Nucleus accumbens (tissue), 56 donors: Measurements from ENCODE around the gene MIER2.
A peak's percentile ranks its signal among the peaks of the same experiment; 100 is the strongest.
"Not testable (repeated sequence)": the region's sequence is repeated elsewhere in the genome, so short reads cannot be mapped to it uniquely, and the experiment has no call there.

Source experiments
- DNase-seq, 56 donors: peaks; one replicate each; lab custom pipeline; 2025; lab: John Stamatoyannopoulos, UW

The MIER2 gene

DNA sequence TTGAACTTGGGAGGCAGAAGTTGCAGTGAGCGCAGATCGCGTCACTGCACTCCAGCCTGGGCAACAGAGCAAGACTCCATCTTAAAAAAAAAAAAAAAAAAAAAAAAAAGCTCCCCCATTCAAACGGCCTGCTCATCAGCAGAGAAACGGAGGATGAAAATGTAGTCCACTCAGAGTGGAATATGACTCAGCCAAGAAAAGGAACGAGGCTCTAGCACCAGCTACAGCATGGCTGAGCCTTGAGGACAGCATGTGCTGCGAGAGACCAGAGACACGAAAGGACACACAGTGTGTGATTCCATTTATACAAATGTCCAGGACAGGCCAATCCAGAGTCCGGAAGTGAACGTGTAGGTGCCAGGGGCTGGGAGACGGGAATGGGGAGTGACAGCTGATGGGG lies 18.1 kb upstream of the MIER2 start:
- DNase-seq: no peak

DNA sequence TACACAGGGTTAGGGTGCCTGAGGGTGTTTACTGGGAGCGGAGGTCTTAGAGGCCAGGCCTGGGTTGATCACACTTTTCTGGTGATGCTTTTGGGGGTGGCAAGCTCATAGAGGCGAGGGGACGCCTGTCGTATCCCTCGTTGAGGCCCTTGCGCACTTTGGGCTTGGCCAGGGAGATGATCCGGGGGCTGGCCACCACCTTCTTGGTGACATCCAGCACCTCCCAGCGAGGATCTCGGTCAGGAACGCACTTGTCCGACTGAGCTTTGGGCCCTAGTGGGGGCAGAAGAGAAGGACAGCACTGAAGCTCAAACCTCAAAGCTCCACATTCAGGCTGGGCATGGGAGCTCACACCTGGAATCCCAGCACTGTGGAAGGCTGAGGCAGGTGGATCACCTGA lies 17.6 kb upstream of the MIER2 start:
- no peak for DNase-seq

DNA sequence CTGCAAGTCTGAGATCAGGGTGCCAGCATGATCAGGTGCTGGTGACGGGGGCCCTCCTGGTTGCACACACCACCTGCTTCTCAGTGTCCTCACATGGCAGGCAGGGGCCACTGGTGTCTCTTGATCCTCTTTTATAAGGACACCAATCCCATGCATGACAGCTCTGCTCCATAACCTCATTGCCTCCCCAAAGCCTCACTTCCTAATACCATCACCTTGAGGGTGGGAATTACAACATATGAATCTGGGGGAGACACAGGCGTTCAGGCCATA lies 15.0 kb upstream of the MIER2 start:
- DNase-seq: no peak

DNA sequence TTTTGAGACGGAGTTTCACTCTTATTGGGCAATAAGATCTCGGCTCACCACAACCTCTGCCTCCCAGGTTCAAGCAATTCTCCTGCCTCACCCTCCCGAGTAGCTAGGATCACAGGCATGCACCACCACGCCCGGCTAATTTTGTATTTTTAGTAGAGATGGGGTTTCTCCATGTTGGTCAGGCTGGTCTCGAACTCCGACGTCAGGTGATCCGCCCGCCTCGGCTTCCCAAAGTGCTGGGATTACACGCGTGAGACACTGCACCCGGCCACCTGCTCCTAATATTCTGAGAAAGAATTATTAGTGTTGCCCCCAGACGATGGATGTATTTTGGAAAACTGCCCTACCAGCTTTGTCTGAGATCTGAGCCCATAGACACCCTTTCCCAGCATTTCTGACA lies 10.9 kb upstream of the MIER2 start:
- DNase-seq: not testable (repeated sequence)

DNA sequence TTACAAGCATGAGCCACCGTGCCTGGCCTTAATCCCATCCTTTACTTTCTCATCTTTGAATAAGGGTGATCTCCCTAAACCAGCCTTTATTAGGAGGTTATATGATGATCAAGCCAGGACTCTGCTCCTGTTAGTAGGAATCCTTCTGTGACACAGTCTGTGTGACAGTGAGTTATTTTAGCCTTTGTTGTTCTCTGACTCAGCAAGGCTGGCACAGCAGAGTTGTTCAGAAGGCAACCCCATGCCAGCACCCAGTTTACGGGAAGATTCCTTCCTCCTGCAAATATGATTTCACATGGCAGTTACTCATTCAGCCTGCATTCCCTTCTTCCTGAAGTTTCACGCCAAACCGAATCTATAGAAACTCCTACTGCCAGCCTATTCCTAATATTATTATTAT lies 10.5 kb upstream of the MIER2 start:
- peak in 3 of 56 donors; percentile 8 to 18 (median 16) for DNase-seq

DNA sequence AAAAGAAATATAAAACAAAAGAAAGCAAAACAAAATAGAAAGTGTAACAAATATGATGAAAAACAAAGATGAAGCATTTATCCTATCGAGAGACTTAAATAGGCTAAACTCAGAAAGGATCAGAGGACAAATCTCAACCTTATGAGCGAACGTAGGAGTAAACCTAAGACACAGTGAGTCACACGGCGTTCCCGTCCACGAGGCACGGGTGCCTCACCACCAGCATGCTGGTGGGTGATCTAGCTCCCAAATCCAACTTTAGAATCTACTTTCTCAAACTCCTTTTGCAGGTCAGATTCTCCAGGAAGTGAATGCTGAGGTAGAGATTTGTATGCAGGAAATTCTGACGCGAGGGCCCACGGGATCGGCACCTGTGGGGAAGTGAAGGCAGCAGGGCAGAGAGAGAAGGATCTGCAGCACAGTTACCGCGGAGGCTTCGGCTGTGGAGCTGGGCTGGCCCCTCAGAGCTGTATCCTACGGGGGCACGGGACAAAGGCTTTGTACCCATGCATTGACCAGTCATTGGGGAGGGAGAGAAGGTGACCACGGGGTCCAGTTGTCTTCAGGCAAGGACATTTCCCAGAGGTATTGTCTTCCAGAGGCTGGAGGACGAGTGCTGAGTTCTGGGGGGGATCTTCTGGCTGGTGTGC lies 7.5 kb upstream of the MIER2 start:
- DNase-seq: peak in 6 of 56 donors; percentile 6 to 44 (median 18)

DNA sequence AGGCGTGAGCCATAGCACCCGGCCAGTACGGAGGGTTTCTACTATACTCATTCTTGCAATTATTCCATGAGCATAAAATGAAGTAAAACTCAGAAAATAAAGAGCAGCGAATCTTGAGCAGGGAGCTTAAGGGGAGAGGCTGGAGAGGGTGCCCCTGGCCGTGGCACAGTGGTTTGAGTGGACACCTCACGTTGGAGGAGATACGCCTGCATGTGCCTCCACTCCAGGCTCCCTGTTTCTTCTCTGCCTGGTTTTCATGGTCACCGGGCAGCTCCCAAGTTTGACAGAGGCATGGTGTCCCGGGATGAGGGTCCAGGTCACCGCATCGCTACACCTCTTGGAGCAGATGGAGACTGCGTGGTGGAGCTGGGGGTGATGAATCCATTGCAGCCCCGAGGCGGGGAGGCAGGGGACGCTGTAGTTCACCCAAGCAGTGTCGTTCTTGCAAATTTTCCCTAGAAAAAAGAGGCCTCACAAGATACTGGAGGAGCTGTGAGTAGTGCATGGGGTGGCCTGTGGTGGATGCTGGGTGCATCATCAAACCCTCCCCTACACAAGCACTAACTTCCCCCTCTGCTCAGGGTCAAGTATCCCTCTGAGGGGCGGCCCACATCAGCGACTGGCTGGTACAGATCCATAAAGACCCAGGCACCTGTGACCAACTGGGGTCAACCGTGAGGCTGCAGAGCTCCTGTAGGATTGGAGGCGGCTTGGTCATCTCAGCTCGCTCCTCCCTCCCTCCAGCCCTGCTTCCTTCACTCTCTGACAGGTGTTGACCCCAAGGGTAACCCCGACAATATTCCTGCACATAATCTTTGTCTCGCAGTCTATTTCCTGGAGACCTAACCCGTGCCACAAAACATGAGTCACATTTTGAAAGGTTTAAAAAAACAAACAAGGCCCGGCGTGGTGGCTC lies 3.6 kb upstream of the MIER2 start:
- no peak for DNase-seq

DNA sequence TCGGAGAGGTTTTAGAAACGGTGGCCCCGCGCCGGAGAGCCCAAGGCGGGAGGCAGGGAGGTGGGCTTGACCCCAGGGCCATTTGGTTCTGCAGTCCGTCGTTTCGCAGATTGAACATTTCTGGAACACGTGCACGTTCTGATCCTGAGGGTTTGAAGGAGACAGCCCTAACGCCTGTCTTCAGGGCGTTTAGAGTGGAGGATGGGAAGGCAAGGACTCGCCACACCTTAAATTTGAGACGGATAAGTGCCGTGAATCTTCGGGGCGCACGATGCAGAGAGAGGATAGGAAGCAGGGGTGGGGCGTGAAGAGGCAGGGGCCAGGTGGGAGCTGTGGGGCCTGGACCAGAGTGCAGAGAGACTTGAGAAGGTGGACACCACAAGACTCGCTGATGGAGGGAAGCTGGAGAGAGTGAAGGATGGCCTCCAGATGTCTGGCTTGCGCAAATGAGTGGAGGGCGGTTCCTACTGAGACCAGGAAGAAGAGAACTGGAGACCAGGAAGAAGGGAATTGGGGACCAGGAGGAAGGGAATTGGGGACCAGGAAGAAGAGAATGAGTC lies 804 bp upstream of the MIER2 start:
- DNase-seq: no peak

DNA sequence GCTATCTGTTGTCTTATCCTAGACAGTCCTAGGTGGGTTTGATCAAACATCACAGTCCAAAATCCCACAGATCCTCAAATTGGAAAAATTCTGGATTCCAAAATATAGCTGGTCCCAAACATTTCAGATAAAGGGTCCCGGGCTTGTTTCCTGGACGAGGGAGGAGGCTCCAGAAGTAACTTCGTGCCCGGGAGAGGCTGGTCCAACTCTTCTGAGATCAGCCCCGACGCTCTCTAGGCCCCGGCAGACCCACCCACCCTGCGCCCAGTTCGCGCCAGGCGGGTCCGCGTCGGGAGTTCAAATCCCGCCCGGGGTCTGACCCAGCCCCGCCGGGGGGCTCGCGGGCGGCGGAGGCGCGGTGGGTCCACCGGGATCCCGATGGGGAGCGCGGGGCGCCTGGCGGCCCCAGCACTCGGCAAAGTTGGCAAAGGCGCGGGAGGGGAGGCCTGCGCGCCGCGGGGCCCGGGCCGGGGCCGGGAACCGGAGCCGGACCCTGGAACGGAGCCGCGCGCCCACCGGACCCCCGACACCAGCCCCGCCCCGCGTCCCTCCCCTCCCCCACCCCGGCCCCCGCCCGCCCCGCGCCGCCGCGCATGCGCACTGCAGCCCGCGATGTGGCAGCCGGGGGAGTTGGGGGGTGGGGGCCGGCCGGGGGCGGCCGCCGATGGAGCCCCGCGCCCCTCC lies 513 bp downstream of the MIER2 start:
- DNase-seq: peak in 6 of 56 donors; percentile 8 to 67 (median 32)

DNA sequence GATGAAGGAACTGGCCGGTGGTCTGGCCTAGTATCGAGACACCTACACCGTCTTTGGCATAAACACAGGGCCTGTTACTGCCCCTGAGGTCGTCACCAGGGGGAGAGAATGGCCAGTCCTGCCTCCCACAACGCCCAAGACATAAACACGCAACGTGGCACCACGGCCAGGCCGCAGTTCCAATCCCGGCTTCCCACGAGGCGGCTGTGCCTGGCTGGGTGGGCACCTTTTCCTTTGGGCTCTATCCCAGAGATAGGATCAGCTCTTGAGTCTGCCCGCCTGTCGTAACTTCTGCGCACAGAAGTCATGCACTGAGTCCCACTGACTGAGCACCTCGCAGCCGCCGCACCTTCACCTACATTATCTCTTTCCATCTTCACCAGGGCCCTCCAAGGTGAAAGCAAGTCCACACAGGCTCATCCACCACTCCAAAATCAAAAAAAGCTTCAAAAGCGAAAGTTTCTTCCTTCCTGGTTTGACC lies 1.1 kb downstream of the MIER2 start:
- DNase-seq: no peak

DNA sequence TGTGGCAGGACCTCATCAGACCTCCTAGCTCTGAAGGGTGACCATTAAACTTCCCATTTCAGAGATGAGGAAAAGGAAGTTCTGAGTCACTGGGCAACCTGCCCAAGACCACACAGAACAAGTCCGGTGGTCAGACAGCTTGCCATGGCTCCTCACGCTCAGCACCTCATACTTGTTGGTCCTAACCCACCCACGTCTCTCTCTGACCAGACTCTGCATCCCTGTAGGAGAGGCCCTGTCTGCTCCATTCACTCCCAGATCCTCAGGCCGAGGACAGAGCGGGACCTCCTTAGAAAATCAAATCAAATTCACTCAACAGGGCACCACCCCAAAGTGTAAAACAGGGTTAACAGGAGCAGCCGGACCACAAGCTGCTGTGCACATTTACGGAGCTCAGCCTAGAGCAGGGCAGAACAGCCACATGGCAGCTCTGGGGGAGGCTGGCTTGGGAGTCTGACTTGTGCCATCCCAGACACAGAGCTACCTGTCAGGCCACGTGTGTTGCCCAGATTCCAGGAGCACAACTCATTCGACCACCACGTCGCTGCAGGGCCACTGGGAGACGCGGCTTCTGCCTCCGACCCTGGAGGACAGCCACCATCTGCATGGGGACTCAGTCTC lies 1.7 kb downstream of the MIER2 start:
- DNase-seq: peak in 16 of 56 donors; percentile 2 to 51 (median 13)

DNA sequence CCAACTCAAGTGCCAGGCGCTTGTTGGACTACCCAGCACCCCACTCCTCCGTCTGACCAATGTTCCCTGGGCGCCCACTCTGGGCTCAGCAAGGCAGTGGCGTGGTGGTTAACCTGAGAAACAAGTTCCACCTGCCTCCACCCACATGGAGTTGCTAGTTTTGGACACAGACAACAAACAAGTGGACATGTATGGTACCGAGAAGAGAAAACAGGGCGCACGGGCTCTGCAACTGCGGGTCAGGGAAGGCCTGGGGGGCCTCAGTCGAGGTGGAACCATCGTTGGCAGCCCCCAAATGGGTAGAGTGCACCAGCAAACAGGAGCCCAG lies 2.5 kb downstream of the MIER2 start:
- no peak for DNase-seq

DNA sequence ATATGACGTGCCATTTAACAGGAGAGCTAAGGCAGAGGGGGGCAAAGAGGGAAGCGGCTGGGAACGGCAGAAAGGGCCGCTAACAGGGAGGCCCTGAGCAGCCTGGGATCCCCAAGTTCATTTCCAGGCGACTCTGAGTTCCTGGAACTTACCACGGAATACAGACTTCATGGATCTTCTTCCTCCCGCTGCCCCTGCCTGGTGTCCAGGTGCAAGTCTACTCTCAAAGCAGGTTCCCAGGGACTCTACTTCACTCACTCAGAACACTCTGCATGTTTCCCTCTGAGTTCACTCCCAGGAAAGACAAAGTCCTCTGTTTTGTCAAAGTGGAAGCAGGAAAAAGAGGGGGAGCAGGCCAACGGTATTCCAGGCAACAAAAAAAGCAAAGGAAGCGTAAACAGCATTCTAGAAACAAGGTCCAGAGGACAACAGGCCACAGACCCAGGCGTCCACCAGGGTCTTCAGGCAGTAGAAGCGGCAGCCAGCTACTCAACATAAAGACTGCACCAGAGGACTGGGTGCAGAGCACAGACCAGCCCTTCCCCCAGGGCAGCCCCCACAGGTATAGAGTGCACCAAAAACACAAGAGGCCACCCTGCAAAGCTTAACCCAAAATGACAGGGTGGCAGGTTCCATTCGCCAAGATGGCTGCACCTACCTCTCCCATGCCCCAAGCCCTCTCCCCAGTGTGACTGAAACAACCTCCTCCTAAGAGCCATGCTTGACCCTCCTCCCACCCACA lies 3.0 kb downstream of the MIER2 start:
- DNase-seq: no peak

DNA sequence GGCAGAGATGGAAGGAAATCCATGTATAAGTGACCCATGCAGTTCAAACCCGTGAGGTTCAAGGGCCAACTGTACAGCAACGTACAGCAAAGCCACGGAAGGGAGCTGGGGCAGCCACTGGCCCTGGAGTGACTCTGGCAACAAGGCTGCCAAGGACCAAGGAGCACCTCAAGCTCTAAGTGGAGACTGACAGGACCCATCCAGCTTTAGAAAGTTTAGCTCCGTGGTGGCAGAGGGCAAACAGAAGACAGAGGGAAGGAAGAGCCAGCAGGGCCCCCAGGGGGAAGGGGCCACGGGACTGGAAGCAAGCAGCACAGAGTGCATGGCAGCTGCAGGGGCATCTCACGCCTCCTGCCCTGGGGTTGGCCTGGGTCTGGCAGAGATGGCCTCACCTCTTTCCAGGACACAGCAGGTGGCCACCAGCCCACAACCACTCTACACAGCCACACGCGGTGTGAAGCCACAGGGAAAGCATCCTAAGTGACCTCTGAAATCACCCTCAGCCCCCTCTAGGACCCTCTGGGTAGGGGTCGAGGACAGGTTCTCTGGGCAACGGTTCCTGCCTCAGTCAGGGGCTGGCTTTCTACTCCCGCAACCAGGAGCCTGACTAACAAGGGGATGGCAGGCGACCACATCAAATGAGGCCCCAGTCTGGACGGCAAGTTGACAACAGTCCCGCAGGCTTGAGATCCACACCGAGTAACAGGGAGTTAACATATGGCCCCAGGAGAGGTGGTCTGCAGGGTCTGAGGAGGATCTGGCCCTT lies 3.8 kb downstream of the MIER2 start:
- no peak for DNase-seq

DNA sequence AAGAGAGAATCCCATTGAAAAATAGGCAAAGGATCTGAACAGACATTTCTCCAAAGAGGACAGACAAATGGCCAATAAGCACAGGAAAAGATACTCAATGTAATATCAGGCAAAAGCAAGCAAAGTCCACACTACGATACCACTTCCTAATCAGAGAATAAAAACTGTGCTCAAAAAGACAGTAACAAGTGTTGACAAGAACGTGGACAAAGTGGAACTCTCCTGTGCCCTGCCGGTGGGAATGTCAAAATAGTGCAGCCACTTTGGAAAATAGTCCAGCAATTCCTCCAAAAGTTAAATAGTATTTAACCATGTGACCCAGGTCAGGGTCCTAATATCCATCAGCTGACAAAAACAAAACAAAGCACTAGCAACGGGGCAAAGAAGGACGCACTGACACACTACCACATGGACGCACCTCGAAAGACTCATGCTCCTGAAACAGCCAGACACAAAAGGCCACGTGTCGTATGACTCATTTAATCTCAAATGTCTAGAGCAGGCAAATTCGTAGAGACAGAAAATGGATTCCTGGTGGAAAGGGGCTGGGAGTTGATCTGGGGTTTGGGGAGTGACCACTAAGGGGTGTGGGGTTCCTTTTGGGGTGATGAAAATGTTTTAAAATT lies 5.2 kb downstream of the MIER2 start:
- no peak for DNase-seq

DNA sequence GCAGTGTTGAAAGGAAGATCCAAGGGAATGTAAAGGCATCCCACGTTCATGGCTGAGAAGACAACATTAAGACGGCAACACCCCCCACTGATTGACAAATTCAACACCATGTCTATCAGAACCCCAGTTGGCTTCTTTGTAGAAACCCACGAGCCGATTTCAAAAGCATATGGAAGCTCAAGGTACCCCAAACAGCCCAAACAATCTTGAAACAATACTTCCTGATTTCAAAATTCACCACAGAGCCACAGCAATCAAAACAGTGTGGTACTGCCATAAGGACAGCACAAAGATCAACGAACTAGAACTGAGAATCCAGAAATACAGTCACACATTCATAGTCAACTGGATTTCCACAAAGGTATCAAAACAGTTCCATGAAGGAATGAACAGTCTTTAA lies 6.2 kb downstream of the MIER2 start:
- no peak for DNase-seq

DNA sequence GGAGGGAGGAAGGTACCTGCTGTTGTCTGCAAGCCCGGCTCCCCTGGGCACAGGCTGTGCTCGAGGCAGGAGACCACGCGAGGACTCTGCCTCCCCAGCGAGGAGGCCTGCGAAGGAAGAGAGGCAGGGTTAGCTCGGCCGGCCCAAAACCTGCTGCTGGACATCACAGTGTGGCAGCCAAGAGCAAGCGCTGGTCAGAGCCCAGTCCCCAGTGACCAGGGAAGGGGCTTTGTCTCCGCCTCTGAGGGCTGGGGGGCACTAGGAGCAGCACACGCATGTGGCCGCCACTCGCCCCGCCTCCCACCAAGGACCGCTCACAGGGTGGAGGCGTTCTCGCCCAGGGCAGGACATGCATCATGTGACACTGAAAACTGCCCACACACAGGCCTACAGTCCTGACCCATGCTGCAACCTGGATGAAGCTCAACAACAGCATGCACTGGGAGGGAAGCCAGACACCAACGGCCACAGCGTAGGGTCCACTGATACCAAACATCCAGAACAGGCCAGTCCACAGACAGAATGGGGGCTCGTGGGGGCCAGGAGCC lies 8.5 kb downstream of the MIER2 start:
- no peak for DNase-seq

DNA sequence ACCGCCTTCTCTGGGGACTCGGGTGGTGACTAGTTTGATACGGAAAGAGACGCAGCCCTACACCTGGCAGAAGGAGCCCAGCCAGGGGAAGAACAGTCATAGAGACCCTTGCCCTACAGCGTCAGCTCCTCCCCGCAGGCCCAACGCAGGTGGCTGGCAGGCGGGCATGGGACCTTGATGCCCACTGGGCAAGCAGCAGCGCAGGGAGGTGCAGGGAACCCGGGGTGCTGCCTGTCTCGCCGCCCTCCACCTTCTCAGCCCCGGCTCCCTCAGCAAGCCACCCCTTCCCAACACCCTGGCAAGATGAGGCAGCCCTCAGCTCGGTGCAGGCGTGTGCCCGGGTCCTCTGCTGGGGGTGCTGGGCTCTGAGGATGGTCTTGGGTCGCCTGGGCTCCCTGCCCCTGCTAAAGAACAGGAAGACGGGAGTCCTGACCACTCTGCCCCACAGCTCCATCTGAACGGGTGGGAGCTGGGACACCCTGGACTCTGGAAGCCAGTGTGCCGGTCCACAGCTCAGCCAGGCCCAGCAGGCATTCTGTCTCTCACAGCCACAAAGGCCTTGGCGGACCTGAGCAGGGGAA lies 9.0 kb downstream of the MIER2 start:
- no peak for DNase-seq
